ENCODE results near the gene LY6G5C. TPM values are rescaled to one million over a fixed set of nuclear protein-coding genes. Genes with fewer than 3 reads are reported as not detected.
"Not testable (repeated sequence)": the region's sequence is repeated elsewhere in the genome, so short reads cannot be mapped to it uniquely, and the experiment has no call there.

The LY6G5C gene
- total RNA-seq, 1 experiment from 2014 or later: 1.3 TPM

DNA sequence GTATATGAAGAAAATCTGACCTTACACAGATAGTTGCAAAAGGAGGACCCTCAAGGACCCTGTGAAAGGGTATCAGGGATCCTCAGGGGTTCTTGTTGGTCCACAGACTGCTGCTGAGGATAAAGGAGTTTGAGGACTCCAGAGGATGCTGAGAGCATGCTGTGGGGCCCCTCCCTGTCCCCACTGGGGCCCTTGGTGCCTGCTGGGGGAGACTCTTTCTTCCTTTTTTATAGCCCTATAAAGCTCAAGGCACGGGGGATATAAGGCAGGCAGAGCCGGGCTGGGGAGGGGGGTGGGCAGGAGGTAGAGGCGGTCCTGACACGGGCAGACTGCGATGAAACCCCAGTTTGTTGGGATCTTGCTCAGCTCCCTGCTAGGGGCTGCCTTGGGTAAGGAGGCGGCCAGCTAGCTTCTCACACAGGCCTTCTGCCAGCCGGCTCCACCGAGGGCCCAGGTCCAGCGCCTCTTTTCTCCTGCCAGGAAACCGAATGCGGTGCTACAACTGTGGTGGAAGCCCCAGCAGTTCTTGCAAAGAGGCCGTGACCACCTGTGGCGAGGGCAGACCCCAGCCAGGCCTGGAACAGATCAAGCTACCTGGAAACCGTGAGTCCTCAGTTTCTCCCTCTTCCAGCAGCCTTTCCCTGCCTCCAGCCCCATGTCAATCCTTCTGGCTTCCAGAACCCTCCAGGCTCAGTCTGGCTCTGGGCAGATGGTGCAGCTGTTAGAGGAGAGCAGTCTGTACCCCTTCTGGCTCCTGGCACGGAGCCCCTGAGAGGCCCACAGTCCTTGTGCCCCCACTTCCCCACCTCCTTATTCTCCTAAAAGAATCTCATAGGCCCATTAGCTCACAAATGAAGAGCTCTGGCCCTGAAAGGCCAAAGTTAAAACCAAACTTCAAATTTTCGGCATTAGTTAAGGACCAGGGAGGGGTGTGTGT is 34.4 kb upstream of the LY6G5C start, which contains the start of gene LY6G6D:
TSS of gene LY6G6D (plus strand) at position 327 of the 937 bp plus-strand sequence. CDS start at position 335, 8 bp downstream.
- no peak for DNase-seq (ENCODE audit: extremely low read depth, low read depth)

DNA sequence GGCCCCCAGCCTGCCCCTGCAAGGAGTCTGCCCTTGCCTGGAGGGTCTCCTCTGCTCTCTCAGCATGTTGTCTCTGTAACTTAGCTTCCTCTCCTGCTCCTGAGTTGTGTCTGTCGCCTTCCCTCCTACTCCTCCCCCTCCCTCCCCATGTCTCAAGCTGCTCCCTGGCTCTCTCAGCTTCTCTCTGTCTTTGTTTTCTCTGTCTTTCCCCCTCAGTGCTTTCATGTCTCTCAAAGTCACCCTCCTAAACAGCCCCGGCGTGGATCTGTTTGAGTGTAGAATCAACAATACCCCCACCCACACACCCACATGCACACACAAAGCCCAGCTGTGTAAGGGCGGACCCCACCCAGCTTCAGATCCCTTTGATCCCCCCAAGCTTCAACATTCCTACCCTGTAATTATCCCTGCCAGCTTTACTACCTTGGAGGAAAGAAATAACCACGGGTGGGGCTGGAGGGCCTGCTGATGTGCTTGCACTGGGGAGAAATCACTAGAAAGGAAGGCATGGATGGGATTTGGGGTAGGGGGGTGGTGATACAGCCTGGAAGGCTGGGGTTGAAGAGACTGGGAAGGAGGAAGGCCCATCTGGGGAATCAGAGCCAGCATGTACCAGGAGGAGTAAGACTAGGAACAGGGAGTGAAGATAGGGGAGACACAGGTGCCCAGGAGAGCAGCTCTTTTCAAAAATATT is 33.3 kb upstream of the LY6G5C start:
- DNase-seq (ENCODE audit: extremely low read depth, low read depth): no peak

DNA sequence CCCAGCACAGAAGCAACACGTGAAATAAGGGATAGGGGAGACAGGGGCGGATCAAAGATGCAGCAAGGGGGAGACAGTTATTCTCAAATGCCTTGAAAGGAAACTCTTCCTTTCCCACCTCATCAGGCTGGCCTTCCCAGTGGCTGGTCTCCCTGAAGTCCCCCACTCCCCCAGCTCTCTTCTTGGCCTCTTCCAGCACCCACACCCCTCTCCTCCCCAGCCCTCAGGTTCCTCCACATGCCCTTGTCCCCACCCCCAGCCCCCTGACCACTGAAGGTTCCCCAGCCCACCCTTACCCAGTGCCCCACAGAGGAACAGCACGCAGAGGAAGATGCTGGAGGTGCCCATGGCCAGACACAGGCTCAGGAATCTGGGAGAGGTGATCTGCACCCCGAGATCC is 32.6 kb upstream of the LY6G5C start:
- DNase-seq (ENCODE audit: extremely low read depth, low read depth): no peak

DNA sequence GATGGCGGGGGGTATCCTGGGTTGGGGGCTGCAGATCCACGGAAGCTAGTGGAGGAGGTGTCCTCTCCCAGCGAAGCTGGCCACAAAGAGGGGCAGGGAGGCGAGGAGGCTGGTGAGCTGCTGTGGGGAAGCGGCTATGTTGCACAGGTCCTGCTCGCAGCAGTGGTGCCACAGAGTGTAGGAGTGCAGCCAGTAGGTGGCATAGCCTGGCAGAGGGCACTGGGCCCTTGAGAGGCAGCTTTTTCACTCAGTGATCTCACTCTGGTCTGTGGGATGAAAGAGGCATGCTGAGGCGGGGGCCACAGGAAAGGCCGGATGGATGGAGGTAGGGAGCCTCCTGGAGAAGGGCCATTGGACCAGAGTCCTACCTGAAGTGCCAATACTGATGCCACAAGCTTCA is 31.4 kb upstream of the LY6G5C start:
- no peak for DNase-seq (ENCODE audit: extremely low read depth, low read depth)

DNA sequence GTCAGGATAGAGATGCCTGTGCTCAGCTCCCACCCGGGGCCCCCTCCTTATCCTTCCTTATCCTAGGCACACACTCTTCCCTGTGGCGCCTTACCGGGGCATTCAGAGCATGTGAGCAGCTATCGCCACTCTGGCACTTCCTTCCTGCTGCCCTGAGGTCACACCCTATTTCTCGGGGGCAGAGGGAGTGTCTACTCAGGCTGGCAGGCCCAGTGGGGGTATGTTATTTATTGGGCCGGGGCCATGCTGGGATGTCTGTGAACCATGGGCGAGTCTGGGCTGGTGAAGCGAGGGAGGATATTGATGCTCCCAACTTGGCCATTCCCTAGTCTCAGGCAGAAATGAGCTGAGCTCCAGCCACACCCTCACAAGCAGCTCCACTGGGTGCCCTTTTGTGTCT is 30.4 kb upstream of the LY6G5C start:
- DNase-seq (ENCODE audit: extremely low read depth, low read depth): no peak

DNA sequence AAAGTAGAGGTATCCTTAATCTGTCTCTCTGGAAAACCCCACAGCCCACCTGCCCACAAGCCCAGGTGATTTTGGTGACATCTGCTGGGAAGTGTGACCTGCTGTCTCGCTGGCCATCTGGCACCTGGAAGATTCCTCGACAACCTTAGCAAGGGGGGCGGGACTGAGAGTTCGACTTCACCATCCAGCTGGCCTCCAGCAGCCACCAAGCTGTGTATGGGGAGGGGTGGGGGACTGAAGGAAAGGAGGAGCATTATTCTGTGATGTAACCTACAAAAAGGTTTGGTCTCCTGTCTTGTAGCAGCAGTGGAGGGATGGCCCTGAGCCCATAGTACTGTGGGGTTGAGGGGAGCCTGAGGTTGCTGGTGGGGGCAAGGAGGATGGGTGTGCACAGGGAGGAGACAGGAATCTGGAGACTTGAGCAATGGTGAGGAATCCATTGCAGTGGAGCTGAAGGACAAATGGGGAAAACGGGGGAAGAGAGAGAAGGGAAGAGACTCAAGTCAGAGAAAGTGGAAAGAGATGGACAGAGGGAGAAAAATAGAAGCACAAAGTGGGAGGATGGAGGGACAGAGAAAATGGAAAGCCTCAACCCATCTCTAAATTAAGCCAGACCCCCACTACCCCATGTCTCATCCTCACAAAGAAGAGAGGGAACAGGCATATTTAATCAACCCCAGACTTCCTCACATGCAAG is 29.8 kb upstream of the LY6G5C start:
- no peak for DNase-seq (ENCODE audit: extremely low read depth, low read depth)

DNA sequence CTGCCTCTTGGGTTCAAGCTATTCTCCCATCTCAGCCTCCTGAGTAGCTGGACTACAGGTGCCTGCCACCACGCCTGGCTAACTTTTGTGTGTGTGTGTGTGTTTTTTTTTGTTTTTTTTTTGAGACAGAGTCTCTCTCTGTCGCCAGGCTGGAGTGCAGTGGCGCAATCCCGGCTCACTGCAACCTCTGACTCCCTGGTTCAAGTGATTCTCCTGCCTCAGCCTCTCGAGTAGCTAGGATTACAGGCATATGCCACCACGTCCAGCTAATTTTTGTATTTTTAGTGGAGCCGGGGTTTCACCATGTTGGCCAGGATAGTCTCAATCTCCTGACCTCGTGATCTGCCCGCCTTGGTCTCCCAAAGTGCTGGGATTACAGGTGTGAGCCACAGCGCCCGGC is 28.3 kb upstream of the LY6G5C start:
- DNase-seq (ENCODE audit: extremely low read depth, low read depth): not testable (repeated sequence)

DNA sequence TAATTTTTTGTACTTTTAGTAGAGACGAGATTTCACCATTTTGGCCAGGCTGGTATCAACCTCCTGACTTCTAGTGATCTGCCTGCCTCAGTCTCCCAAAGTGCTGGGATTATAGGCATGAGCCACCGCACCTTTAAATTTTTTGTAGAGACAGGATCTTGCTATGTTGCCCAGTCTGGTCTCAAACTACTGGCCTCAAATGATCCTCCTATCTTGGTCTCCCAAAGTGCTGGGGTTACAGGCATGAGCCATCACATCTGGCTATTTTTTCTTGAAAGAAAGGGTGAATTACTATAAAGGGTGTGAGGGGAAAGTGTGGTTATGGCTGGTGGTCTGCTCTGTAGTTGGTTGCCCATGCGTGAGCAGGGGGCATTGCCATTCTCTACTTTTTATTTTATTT is 27.4 kb upstream of the LY6G5C start:
- no peak for DNase-seq (ENCODE audit: extremely low read depth, low read depth)

DNA sequence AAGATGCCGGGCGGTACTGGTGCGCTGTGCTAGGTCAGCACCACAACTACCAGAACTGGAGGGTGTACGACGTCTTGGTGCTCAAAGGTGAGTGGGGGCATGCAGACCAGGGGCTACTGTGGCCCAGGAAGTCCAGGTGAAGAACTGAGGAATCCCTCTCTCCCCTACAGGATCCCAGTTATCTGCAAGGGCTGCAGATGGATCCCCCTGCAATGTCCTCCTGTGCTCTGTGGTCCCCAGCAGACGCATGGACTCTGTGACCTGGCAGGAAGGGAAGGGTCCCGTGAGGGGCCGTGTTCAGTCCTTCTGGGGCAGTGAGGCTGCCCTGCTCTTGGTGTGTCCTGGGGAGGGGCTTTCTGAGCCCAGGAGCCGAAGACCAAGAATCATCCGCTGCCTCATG is 26.8 kb upstream of the LY6G5C start:
- DNase-seq (ENCODE audit: extremely low read depth, low read depth): no peak

DNA sequence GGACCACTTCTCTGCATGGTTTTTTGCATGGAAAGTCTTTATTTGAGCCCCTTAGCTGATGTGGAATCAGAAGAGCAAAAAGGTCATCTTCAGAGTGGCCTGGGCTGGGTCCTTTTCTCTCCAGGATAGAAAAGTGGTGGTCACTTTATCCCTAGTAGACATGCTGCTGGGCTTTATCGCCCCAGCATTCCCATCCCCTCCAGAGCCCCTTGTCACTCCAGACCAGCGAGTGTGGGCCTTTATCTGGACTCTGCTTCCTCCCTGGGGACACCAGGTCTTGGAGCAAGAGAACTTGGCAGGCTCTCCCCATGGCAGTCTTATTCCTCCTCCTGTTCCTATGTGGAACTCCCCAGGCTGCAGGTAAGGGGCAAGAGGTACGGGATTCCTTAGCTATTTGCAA is 25.7 kb upstream of the LY6G5C start, which contains the start of gene LY6G6F:
TSS of gene LY6G6F (plus strand) at position 268 of the 400 bp plus-strand sequence. CDS start at position 309, 41 bp downstream.
- no peak for DNase-seq (ENCODE audit: extremely low read depth, low read depth)

DNA sequence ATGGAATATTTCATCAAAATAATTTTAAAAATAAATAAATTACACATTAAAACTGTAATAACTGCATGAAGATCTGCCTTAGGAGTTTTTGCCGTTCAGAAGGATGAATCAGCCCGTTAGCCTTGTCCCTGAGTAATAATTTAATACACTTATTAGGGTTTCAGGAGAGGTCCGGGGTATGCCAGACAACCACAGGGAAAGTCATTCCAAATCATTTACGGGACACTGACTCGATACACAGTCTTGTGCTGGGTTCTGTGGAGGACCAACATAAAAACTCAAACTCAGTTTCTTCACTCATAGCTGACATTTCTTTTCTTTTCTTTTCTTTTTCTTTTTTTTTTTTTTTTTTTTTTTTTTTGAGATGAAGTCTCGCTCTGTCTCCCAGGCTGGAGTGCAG is 25.1 kb upstream of the LY6G5C start:
- DNase-seq (ENCODE audit: extremely low read depth, low read depth): no peak

DNA sequence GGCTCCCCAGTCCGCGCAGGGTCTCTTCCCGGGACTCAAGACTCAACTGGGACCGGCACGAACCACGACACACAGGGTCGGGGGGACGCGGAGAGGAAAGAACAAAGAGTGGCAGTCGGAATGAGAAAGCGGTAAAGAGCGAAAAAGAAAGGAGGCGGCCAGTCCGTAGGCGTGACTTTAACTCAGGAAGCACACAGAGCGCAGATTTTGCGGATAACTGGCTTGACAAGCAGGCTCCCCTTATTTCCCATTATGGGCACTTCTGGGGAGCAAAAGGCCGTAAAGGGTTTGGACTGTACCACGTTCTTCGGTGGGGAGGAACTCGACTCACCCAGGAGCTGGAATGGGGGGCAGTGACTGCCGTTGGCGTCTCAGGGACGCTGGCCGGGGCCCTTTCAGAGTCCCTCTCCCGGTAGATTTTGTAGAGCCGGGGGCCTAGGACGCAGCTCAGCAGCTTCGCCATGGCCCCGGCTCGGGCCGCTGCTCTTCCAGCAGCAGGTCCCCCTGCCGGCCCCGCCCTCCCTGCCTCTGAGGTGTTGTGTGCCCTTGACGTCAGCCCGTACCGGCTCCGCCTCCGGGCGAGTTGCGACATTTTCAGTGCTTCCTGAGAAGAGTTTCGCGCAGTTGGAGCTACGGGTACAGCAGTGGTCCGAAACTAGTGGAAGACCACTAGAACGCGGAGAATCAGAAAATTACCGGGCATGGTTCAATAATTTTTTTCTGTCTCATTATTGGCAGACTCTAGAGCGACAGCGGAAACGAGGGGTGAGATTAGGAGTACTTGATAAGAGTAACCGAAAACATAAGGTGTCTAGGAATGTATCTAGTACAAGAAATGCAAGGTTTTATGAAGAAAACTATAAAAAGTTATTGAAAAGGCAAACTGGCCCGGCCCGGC is 22.2 kb upstream of the LY6G5C start, which contains the start of gene ABHD16A:
TSS of gene ABHD16A (minus strand) at position 506 of the 898 bp plus-strand sequence. CDS start at position 463, 43 bp downstream.
- peak; percentile 95 for DNase-seq (ENCODE audit: extremely low read depth, low read depth)

DNA sequence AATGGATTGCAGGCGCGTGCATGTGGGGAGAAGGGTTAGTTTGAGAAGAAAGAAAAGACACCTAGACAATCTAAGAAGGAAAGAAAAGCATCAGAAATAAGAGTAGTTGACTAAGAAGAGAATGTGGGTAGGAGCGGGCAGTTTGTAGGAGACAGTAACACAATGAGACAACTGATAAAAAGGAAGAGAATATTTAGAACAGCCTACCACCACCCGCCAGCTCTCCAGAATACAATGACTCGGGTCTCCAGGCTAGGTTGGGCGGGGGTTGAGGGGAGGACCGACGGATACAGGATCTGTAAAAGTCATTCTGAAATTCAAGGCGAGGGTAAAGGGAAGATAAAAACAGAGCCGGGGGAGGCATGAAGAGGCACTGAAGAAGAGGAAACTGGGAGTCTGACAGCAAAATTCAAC is 21.5 kb upstream of the LY6G5C start:
- DNase-seq (ENCODE audit: extremely low read depth, low read depth): no peak

DNA sequence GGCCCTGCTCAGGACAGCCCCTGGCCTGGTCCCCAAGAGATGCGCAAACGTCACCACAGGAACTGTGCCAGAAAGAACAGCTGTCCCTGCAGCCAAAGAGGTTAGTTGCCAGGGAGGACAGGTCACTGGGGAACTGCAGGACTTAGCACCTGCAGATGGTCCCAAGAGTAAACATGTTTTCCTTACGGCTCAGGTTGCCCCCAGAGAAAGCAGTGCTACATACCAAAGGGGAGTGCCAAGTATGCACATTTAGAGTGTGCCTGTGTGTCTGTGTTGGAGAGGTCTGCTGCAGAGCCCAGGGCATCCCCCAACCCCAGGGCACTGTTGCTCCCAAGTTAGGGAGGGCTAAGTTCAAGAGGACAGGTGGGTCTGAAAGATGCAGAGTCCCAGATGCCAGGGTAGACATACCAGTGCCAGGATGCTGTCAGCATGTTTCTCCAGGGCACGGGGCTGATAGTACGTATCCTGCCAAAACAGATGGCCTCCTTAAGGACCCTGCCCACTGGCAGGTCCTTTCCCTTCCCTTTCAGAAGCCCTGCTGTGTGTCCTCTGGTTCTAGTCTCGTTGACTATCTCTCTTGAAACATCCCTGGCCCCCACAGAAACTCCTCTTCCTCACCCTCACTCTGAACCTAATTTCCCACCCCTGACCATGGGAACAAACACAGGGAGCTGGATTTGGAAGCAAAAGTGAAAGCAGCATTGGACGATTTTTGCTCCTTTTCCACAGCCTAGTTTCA is 21.0 kb upstream of the LY6G5C start:
- DNase-seq (ENCODE audit: extremely low read depth, low read depth): no peak

DNA sequence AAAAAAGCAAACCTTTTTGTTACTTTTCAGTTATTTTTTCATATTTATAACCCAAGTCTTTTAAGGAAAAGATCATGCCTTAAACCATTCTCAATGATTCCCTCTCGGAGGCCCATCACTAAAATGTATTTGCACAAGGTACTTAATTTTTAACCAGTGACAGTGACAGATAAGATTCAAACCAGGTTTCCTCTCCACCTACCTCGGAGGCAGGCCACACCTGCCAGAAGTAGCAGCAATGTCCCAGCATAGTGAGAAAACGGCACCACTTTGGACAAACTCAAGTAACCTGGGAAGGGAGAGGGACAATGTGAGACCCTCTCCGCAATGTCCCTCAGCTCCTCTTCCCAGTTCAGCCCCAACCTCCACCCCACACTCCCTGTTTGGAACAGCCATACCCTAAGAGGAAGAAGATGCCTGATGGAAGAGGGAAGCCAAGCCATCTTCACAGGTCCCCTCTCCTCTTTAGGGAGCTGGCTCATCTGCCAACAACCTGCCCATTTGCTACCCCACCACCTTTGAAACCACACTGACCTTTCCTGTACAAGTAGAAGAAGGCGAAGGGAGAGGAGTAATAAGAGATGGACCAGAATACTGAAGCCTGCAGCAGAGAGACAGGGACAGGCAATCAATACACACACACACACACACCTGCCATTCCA is 20.0 kb upstream of the LY6G5C start:
- DNase-seq (ENCODE audit: extremely low read depth, low read depth): no peak

DNA sequence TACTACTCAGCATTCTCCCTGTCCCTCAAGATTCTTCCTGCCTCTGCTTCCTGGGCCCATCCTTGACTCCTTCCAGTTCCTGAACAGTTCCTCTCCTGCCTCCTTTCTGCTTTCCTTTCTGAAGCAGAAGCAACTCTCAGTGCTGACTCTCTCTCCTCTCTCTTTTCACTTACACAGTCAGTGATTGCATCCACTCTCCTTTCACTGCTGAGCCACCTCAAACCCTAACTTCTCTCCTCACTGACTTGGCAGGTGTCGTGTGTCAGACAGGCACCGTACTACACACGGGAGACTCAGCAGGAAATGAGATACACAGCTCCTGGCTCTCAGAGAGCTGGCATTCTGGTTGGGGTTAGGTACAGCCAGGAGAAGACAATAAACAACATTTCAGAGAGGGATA is 16.7 kb upstream of the LY6G5C start:
- no peak for DNase-seq (ENCODE audit: extremely low read depth, low read depth)

DNA sequence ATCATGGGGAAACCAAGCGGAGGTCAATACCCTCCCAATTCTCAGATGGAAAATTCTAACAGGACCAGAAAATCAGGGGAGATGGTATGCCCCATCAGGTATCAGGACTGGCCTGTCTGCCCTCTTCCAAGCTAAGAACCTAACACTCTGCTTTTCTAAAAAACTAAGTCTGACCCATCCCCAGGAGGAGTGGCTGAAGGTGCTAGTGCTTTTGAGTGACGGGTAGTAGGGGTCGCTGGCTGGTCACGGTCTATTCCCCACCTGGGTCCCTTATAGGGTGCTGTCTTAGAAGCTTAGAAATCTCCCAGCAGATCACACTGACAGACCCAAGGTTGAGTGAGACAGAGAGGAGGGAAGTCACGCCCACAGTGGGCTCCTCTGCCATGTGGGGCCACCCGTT is 12.7 kb upstream of the LY6G5C start:
- DNase-seq (ENCODE audit: extremely low read depth, low read depth): no peak

DNA sequence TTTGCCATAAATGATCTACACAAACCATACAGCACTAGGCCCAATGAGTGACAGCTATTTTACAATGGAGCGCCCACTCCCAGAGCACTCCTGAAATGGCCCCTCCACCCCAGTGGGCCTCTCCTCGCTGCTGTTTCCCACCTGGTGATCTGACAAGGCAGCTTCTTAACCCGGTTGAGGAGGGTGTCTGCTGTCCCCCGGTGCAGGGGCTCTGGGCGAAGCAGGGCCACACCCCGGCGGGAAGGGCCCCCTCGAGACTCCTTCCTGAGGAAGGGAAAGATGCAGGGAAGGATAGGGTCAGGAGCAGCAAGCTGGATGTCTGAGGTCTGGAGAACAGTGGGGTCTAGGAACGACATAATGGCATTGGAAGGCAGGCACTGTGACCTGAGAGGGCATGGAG is 12.0 kb upstream of the LY6G5C start:
- no peak for DNase-seq (ENCODE audit: extremely low read depth, low read depth)

DNA sequence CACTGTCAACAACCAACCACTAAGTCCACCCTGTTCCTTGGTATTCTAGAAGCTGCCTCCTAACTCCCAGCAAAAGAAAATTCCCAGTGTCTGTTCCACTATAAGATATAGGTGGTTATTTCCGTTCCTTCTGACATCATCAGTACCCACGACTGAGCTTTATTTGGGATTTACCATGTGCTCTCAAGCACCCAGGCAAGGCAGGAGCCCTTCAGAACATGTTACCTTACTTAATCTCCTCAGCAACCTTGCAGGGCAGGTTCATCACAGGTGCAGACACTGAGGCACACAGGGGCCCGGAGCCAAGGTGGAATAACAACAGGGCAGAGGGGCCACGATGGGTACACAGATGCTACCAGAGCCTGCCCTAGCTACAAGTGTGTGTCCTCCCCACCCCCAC is 11.5 kb upstream of the LY6G5C start:
- no peak for DNase-seq (ENCODE audit: extremely low read depth, low read depth)

Measured in NCI-H460 (cell line).